ENCODE measurements around the gene DST. TPM values are rescaled to one million over a fixed set of nuclear protein-coding genes. Genes with fewer than 3 reads are reported as not detected.
A peak's percentile ranks its signal among the peaks of the same experiment; 100 is the strongest.

The DST gene
- total RNA-seq, 1 experiment from 2014 or later: 91.9 TPM

GRCh38 chr6:56486681-56487080, 156.0 kb downstream of the DST start:
- H3K79me2 ChIP-seq (ENCODE audit: insufficient read depth, low read length): no peaks in the 10 kb centered on the region
- no peak for DNase-seq
- no peak overlapping the region for H4K91ac ChIP-seq (ENCODE audit: insufficient read length, low read depth, low read length)
- H3K27ac ChIP-seq (ENCODE audit: insufficient read length, low read depth, low read length): no peak overlapping the region
- H3K4me2 ChIP-seq (ENCODE audit: insufficient read depth, insufficient read length, low read length): no peak overlapping the region
- H3K9ac ChIP-seq (ENCODE audit: extremely low read depth, insufficient read length, low read length): no peak overlapping the region
- H3K9me3 ChIP-seq (ENCODE audit: control insufficient read depth, low read depth, low read length): no peaks in the 10 kb centered on the region
- no peaks in the 10 kb centered on the region for H4K20me1 ChIP-seq (ENCODE audit: control insufficient read depth, insufficient read depth, insufficient read length)
- no peak overlapping the region for H2BK20ac ChIP-seq (ENCODE audit: low read depth, low read length, poor library complexity, severe bottlenecking)
- no peaks in the 10 kb centered on the region for H3K4me1 ChIP-seq (ENCODE audit: insufficient read depth, low read length)
- Mint-ChIP-seq H3K4me1 (peaks cover 0 to 3% of the 10 kb centered on the region in 2 experiments; a peak in 1 of 4 replicates), H3K9me3 (no peaks in the 10 kb centered on the region), H3K36me3 (ENCODE audit: insufficient read depth in 1 of 3, low read depth in 3 of 3) (peaks cover 19 to 42% (median 36%) of the 10 kb centered on the region in 3 experiments; a peak in 6 of 7 replicates), H3K27ac (peak overlapping the region in 1 of 3 experiments; percentile 24; a peak in 1 of 7 replicates), H3K4me3 (no peak overlapping the region), H3K27me3 (ENCODE audit: low read depth) (no peaks in the 10 kb centered on the region)
- H2AFZ ChIP-seq (ENCODE audit: low read length): no peak overlapping the region
- no peak overlapping the region for H3K14ac ChIP-seq (ENCODE audit: insufficient read depth, low read length)
- TF ChIP-seq CTCF (conservative IDR thresholded peaks at IDR 0.05): no peak
- H3K18ac ChIP-seq (ENCODE audit: insufficient read length, low read depth, low read length): no peak overlapping the region
- H3T11ph ChIP-seq (ENCODE audit: low read length): no peak overlapping the region
- H3K23ac ChIP-seq (ENCODE audit: insufficient read length, low read depth, low read length): no peak overlapping the region
- no peak overlapping the region for H4K8ac ChIP-seq (replicated peaks; ENCODE audit: insufficient read length, low read depth, low read length)
- H4K5ac ChIP-seq (ENCODE audit: insufficient read length, low read depth, low read length): no peak overlapping the region
- no peak overlapping the region for H2BK5ac ChIP-seq (ENCODE audit: insufficient read length, low read length)
- H2BK15ac ChIP-seq (ENCODE audit: low read depth, low read length): no peak overlapping the region
- H2BK120ac ChIP-seq (ENCODE audit: low read depth, low read length, poor library complexity, severe bottlenecking): no peak overlapping the region
- WGBS (ENCODE audit: extremely low coverage, insufficient read length, low lambda C conversion rate): no CpG with 5 or more reads among the region's 3 CpGs
- no peaks in the 10 kb centered on the region for H3K27me3 ChIP-seq (ENCODE audit: insufficient read depth, low read length)
- H3K23me2 ChIP-seq (ENCODE audit: insufficient read length, low read depth, low read length, poor library complexity, severe bottlenecking): no peaks in the 10 kb centered on the region
- no peak overlapping the region for H2BK12ac ChIP-seq (ENCODE audit: insufficient read length, low read depth, low read length)
- no peak overlapping the region for H3K4ac ChIP-seq (ENCODE audit: low read depth, low read length)
- H3K79me1 ChIP-seq (ENCODE audit: insufficient read depth, low read depth, low read length, poor library complexity, severe bottlenecking): no peaks in the 10 kb centered on the region
- H2AK5ac ChIP-seq (ENCODE audit: insufficient read length, low read length): no peak overlapping the region
- no peak overlapping the region for H3K56ac ChIP-seq (ENCODE audit: insufficient read length, low read depth, low read length)
